Measurements from ENCODE around the gene AKAP13. TPM values are rescaled to one million over a fixed set of nuclear protein-coding genes. Genes with fewer than 3 reads are reported as not detected.

Gene AKAP13, protein sequence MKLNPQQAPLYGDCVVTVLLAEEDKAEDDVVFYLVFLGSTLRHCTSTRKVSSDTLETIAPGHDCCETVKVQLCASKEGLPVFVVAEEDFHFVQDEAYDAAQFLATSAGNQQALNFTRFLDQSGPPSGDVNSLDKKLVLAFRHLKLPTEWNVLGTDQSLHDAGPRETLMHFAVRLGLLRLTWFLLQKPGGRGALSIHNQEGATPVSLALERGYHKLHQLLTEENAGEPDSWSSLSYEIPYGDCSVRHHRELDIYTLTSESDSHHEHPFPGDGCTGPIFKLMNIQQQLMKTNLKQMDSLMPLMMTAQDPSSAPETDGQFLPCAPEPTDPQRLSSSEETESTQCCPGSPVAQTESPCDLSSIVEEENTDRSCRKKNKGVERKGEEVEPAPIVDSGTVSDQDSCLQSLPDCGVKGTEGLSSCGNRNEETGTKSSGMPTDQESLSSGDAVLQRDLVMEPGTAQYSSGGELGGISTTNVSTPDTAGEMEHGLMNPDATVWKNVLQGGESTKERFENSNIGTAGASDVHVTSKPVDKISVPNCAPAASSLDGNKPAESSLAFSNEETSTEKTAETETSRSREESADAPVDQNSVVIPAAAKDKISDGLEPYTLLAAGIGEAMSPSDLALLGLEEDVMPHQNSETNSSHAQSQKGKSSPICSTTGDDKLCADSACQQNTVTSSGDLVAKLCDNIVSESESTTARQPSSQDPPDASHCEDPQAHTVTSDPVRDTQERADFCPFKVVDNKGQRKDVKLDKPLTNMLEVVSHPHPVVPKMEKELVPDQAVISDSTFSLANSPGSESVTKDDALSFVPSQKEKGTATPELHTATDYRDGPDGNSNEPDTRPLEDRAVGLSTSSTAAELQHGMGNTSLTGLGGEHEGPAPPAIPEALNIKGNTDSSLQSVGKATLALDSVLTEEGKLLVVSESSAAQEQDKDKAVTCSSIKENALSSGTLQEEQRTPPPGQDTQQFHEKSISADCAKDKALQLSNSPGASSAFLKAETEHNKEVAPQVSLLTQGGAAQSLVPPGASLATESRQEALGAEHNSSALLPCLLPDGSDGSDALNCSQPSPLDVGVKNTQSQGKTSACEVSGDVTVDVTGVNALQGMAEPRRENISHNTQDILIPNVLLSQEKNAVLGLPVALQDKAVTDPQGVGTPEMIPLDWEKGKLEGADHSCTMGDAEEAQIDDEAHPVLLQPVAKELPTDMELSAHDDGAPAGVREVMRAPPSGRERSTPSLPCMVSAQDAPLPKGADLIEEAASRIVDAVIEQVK (N-terminal part only)
- 100 to 1,000 TPM in 1 of 4 donors, 10 to 100 TPM in 3; 57.3 to 178 (median 81.5) TPM for total RNA-seq

DNA sequence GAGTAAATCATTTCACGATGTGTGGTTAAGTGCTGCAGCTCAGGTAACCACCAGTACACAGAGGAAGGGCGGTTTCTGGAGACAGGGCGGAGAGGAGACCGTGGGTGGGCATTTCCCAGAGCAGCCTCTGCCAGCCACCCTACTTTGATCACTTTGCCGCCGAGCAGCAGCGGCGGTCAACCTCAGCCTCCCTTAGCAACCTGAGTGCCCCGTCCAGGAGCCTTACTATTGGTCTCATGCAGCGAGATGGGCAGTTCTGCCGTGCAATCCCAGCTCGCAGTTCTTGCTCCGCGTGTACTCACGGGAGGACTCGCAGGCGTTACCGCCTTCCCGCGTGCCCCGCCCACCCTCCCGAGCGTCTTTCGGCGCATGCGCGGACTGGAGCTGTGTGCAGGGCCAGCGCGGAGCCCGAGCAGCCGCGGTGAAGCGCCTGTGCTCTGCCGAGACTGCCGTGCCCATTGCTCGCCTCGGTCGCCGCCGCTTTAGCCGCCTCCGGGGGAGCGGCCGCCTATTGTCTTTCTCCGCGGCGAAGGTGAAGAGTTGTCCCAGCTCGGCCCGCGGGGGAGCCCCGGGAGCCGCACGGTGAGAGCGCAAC, at the start of gene AKAP13:
Gene AKAP13, plus strand, starts transcription at position 387 of the 595 bp plus-strand sequence. CDS start 105,118 bp downstream, outside the sequence.
- DNase-seq = peak; percentile 79
- no peaks in the 10 kb centered on the region for H3K27me3 ChIP-seq
- TF ChIP-seq, protein P1, sequence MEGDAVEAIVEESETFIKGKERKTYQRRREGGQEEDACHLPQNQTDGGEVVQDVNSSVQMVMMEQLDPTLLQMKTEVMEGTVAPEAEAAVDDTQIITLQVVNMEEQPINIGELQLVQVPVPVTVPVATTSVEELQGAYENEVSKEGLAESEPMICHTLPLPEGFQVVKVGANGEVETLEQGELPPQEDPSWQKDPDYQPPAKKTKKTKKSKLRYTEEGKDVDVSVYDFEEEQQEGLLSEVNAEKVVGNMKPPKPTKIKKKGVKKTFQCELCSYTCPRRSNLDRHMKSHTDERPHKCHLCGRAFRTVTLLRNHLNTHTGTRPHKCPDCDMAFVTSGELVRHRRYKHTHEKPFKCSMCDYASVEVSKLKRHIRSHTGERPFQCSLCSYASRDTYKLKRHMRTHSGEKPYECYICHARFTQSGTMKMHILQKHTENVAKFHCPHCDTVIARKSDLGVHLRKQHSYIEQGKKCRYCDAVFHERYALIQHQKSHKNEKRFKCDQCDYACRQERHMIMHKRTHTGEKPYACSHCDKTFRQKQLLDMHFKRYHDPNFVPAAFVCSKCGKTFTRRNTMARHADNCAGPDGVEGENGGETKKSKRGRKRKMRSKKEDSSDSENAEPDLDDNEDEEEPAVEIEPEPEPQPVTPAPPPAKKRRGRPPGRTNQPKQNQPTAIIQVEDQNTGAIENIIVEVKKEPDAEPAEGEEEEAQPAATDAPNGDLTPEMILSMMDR (IDR thresholded peaks at IDR 0.05) = no peak
- peak in 3 of 4 donors; percentile 30 to 96 (median 92) for TF ChIP-seq POLR2A (IDR thresholded peaks at IDR 0.05)
- intact Hi-C loops (cut with DNase I) = no loop called here
- H3K4me1 ChIP-seq = peaks cover 0 to 47% (median 18%) of the 10 kb centered on the region in 3 donors
- peak within 1 kb of the TSS; percentile 94 to 100 (median 96) for H3K27ac ChIP-seq
- H3K36me3 ChIP-seq = no peaks in the 10 kb centered on the region
- H3K9me3 ChIP-seq = no peaks in the 10 kb centered on the region
- 0 to 1% methylated on average over 5 to 25 of the region's 54 CpGs for WGBS, 2 donors
- peak within 1 kb of the TSS; percentile 76 to 99 (median 91) for H3K4me3 ChIP-seq

DNA sequence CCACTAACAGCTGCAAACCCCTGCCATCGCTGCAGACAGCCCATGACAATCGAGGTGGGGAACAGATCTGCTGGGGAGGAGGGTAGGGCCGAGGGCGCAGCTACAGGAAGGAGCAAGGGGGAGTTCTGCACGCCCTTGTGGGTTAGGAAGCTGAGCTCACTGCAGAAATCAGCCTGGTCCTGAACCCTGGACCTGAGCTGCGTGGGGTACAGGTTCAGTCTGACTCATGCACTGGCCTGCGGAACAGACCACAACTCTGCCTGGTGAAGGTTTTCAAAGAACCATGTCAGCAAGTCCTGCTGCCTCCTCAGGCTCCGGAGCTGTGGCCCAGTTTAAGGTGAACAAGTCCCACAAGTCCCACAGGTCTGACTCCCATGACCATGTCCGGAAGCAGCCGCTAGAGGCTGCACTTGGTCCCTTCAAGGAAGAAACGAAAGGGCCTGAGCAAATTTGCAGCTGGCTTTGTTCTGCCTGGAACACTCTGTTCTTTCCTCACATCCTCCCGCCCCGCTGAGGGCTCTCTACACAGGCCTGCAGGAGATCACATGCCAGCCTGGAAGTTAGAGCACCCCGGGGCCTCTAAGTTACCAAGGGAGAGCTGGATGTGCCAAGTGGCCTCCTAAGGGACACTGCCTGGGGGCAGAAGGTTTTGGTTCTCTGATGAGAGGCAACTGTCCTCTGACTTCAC, 49.4 kb upstream of the AKAP13 start:
- no peaks in the 10 kb centered on the region for H3K9me3 ChIP-seq
- H3K27me3 ChIP-seq = no peaks in the 10 kb centered on the region
- intact Hi-C loops (cut with DNase I) = no loop called here
- peak overlapping the region in 1 of 4 donors; percentile 32 for H3K4me3 ChIP-seq
- TF ChIP-seq, protein P1 (IDR thresholded peaks at IDR 0.05) = peak; percentile 68 to 93 (median 88)
- TF ChIP-seq POLR2A (IDR thresholded peaks at IDR 0.05) = no peak
- no peaks in the 10 kb centered on the region for H3K36me3 ChIP-seq
- 25 to 28% methylated on average over 6 to 10 of the region's 14 CpGs for WGBS, 2 donors
- peak; percentile 52 for DNase-seq
- H3K4me1 ChIP-seq = peaks cover 11 to 31% (median 19%) of the 10 kb centered on the region in 3 donors
- H3K27ac ChIP-seq = peak overlapping the region; percentile 73 to 86 (median 83)

DNA sequence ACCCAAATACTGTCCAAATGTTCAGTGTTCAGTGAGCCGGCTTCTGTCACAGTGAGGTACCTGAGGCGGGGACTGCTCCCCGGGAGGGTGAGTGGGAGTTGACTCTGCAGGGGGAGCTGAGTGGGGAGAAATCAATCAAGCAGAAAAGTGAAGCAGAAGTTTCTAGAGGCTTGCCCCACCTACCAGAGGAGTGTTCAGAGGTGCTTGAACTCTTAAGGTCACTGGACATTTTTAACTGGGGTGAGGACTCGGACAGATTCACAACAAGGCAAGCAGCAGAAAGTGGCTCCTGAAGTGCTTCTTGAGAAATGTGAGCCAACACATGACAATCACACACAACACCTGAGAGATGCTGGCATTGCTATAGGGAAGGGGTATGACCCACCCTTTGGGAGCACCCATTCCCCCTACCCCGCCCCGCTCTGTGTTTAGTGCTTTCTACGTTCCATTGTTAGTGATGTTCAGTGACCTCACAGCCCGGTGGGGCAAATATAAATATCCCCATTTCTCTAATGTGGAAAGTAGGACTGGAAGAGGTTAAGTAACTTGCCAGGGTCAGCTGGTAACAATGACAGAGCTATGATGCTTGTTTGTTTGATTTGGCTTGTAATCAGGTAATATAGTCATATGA, 48.6 kb upstream of the AKAP13 start:
- Histone ChIP-seq H3K36me3 (no peaks in the 10 kb centered on the region), H3K9me3 (no peaks in the 10 kb centered on the region), H3K27ac (peak overlapping the region; percentile 73 to 86 (median 83)), H3K27me3 (no peaks in the 10 kb centered on the region), H3K4me3 (no peak overlapping the region), H3K4me1 (peaks cover 11 to 32% (median 19%) of the 10 kb centered on the region in 3 donors)
- no peak for DNase-seq
- TF ChIP-seq, protein P1 (IDR thresholded peaks at IDR 0.05) = no peak
- WGBS, 2 donors = 68 to 83% methylated on average over 6 to 7 of the region's 8 CpGs
- intact Hi-C loops (cut with DNase I) = no loop called here

DNA sequence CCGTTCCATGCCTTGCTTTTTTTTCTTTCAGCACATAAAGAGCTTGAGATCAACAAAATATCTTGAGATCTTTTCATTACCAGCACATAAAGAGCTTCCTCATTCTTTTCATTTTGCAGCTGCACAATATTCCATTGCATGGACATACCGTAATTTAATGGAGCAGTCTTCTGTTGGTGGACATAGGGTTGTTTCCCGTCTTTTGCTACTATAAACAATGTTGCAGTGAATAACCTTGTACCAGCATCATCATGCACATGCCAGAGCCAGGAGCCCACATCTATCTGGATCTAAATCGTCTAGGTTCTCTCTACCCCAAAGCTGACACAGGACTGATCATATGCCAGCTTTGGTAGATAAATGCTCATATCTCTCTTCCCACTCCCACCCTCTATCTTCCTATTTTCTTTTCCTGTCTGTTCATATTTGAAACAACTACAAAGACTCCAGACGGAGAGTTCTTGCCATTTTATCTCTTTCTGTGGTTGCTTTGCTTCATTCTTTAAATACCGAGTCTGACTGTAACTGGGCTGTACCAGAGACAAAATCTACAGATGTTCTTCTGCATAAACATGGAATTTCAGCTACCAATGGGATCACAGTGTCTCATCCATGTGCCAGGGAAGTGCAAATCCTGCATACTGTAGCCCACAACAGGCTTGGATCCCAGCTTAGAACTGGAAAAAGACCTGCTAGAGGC, 47.1 kb upstream of the AKAP13 start:
- H3K4me1 ChIP-seq = peaks cover 11 to 45% (median 19%) of the 10 kb centered on the region in 3 donors
- H3K9me3 ChIP-seq = no peaks in the 10 kb centered on the region
- H3K27ac ChIP-seq = peak overlapping the region in 2 of 4 donors; percentile 13 to 38
- 77 to 85% methylated on average over 6 of the region's 6 CpGs for WGBS, 2 donors
- DNase-seq = no peak
- no peak for TF ChIP-seq POLR2A (IDR thresholded peaks at IDR 0.05)
- intact Hi-C loops (cut with DNase I) = no loop called here
- no peaks in the 10 kb centered on the region for H3K36me3 ChIP-seq
- no peaks in the 10 kb centered on the region for H3K27me3 ChIP-seq
- no peak overlapping the region for H3K4me3 ChIP-seq

Measured in esophagus squamous epithelium (tissue), 5 donors.